ENCODE data around the gene SPPL2A.
"Not testable (repeated sequence)": the region's sequence is repeated elsewhere in the genome, so short reads cannot be mapped to it uniquely, and the experiment has no call there.

The SPPL2A gene, protein sequence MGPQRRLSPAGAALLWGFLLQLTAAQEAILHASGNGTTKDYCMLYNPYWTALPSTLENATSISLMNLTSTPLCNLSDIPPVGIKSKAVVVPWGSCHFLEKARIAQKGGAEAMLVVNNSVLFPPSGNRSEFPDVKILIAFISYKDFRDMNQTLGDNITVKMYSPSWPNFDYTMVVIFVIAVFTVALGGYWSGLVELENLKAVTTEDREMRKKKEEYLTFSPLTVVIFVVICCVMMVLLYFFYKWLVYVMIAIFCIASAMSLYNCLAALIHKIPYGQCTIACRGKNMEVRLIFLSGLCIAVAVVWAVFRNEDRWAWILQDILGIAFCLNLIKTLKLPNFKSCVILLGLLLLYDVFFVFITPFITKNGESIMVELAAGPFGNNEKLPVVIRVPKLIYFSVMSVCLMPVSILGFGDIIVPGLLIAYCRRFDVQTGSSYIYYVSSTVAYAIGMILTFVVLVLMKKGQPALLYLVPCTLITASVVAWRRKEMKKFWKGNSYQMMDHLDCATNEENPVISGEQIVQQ

GRCh38 chr15:50765195-50765967, at the start of gene SPPL2A:
Gene SPPL2A (minus strand): TSS chr15:50765706. CDS start chr15:50765533, 173 bp downstream.
- DNase-seq (ENCODE audit: low read depth): peak; percentile 69

DNA sequence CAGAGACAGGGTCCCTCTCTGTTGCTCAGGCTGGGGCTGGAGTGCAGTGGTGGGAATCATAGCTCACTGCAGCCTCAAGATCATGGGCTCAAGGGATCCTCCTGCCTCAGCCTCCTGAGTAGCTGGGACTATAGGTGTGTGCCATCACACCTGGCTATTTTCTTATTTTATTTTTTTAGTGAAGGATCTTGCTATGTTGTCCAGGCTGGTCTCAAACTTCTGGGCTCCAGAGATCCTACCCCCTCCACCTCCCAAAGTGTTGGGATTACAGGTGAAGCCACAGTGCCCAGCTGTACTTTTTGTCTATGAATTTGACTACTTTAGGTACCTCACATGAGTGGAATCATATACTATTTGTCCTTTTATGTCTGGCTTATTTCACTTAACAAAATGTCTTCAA, 49.1 kb upstream of the SPPL2A start:
- DNase-seq (ENCODE audit: low read depth): no peak

DNA sequence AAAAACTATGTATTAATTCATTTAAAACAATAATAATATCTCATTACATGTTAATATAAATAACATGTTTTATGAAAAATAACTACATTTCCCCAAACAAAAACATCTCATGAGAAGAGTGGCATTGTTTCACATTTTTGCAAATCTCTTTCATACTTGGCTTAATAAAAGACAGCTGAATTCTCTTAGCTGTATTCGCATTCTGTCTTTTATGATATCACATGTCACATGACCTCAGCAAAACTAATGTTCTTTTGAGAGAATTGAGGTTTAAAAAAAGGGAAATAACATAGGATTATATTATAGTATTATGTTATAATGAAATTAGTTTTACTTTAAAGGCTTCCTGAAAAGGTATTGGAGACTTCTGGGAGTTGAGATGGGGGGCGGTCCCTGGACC, 48.4 kb upstream of the SPPL2A start:
- no peak for DNase-seq (ENCODE audit: low read depth)

- DNase-seq (ENCODE audit: low read depth): no peak
Observed at GRCh38 chr15:50813089-50813488, 47.6 kb upstream of the SPPL2A start.

DNA sequence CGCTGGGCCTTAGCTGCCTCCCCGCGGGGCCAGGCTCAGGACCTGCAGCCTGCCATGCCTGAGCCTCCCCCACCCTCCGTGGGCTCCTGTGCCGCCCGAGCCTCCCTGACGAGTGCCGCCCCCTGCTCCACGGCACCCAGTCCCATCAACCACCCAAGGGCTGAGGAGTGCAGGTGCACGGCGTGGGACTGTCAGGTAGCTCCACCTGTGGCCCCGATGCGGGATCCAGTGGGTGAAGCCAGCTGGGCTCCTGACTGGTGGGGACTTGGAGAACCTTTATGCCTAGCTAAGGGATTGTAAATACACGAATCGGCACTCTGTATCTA, 46.6 kb upstream of the SPPL2A start:
- DNase-seq (ENCODE audit: low read depth): not testable (repeated sequence)

GRCh38 chr15:50811461-50812180, 46.1 kb upstream of the SPPL2A start:
- not testable (repeated sequence) for DNase-seq (ENCODE audit: low read depth)

DNA sequence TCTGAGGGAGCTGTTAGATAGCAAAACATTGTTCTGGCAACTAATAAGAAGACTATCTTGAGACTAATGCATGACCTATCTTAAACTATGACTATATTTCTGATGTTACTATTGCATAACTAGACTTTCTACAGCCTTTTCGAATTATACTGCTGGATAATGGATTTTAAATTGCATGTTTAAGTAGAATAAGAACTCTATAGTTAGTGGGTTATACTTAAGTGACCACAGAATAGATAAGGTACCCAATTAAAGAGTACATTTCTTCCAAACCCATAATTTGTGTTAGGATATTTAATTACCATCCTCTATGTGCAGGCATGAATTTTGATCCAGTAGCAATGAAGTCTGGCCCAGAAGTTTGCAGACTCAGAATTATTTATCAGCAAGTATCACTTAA, 44.6 kb upstream of the SPPL2A start:
- no peak for DNase-seq (ENCODE audit: low read depth)

- no peak for DNase-seq (ENCODE audit: low read depth)
Observed at GRCh38 chr15:50808728-50809127, 43.2 kb upstream of the SPPL2A start.

GRCh38 chr15:50803479-50804180, 38.1 kb upstream of the SPPL2A start:
- DNase-seq (ENCODE audit: low read depth): no peak

- DNase-seq (ENCODE audit: low read depth): no peak
Observed at GRCh38 chr15:50800715-50801114, 35.2 kb upstream of the SPPL2A start.

DNA sequence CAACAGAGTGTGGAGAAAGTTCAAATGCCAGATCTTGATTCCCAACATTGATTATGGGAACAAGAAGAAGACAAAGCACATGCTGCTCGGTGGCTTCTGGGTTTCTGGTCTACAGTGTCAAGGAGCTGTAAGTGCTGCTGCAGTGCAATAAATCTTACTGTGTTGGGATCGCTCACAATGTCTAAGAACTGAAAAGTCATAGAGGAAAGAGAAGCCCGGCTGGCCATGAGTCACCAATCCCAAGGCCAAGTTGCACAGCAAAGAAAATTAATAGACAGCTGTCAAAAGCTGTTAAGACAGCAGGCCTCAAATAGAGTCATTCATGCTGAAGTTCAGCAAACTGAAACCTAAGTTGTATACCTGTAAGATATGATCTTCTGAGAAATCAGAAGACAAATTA, 33.2 kb upstream of the SPPL2A start:
- DNase-seq (ENCODE audit: low read depth): no peak

GRCh38 chr15:50797926-50798325, 32.4 kb upstream of the SPPL2A start:
- no peak for DNase-seq (ENCODE audit: low read depth)

DNA sequence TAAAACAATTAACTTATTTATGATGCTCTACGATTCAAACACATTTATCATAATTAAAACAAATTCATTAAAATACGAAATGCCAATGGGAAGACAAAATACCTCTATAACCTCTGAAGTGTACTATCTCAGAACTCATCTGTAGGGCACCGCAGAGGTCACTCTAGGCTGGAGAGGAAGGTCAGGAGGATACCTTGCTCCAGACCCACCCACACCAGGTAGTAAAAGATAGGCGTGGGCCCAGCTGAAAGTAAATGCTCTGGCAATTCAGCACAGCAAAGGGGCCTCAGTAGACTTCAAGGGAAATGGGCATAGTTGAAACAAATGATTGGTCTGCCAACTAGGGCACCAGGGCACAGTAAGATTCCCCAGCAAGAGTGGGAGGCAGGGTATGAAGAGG, 26.0 kb upstream of the SPPL2A start:
- DNase-seq (ENCODE audit: low read depth): no peak

DNA sequence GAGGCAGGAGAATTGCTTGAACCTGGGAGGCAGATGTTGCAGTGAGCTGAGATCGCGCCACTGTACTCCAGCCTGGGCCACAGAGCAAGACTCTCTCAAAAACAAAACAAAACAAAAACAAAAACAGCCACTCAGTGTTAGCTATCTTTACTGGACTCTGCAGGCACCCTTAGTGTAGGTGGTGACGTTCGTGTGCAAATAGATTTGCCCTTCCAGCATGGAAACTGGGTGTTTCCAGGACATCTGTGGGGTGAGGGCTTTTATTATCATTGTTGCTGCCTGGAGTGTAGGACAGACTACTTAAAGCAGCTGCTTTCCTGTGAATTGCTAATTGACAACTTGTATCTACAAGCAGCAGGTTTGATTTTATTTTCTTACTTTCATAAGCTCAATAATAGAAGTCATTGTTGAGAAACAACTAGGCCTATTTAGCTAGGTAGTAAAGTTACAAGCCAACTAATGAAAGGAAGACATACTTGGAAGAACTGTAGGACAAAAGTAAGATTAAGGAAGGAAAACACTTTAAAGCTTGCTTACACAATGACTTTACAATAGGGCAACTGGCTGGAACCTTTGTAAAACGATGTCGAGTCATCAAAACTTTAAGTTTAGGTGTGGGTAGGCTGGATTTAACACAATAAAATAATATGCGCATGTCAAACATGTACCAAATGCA, 25.4 kb upstream of the SPPL2A start:
- DNase-seq (ENCODE audit: low read depth): no peak

DNA sequence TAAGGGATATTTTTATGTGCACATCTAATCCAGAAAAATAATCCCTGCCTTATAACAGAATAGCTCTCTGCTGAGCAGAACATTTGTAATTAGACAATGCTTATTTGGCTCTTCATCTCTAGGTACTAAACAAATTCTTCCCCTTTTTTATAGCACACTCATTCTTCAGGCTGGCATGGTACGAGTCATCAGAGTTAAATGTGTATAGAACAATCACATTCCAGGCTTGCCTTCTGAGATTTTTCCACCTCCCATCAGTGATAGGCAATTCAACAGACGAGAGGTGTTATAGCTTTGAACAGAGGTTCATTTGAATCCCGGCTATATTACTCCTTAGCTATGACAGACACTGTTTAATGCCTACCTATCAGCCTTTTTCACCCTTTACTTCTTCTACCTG, 21.4 kb upstream of the SPPL2A start:
- no peak for DNase-seq (ENCODE audit: low read depth)

DNA sequence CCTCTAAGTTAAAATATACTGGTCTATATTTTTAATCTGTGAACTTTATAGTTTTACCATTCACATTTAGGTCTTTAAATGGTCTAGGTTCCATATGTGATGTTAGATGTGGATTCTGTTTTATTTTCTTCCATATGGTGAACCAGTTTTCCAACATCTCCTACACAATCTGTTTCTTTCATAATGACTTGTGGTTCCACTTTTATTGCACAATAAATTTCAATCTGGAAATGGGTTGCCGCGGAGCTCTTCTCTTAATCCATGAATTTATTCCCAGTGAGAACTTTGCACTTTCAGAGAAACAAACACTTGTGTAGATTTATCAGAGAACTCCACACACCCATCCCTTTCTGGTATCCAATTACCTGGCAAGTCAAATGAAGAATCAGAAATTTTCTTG, 20.9 kb upstream of the SPPL2A start:
- DNase-seq (ENCODE audit: low read depth): no peak

DNA sequence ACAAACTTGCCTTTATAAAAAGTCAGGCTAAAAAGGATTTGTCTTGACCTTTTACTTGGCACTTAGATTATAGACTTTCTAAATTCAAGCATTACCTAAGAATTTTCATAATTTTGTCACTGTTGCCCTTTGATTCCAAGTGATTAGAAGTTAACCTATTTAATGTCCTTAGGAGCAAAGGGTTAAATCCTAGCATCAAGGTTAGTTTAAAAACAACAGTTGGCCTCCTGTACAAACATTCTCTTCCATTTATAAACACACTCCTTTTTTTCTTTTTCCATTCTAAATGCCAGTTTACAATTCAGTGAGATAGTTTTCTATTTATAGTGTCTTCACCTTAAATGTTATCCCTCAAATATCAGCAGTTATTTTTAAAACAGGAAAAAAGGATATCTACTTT, 18.4 kb upstream of the SPPL2A start:
- no peak for DNase-seq (ENCODE audit: low read depth)

GRCh38 chr15:50783411-50783810, 17.9 kb upstream of the SPPL2A start:
- DNase-seq (ENCODE audit: low read depth): no peak

DNA sequence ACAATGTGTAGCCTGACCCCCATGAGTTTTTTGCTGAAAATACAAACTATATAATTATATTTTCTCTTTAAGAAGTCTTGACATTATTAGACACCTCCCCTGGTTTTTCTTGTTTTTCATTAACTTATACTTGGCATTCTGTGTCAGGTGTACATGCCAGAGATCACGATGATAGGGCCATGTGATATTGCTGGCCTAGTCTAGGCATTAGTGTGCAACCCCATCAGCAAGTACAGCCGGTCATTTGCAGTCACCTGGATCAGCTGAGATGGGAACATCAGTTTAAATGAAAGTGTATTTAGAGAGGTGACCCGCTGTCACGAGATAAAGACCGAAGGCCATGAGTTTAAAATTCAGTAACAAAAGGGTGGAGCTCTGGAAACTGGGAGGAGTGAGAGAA, 12.6 kb upstream of the SPPL2A start:
- DNase-seq (ENCODE audit: low read depth): no peak

GRCh38 chr15:50777042-50777441, 11.5 kb upstream of the SPPL2A start:
- DNase-seq (ENCODE audit: low read depth): no peak

GRCh38 chr15:50774450-50774849, 8.9 kb upstream of the SPPL2A start:
- DNase-seq (ENCODE audit: low read depth): no peak

All from activated gamma-delta T cell treated with anti-CD3 and anti-CD28 coated beads, Interleukin-2, amount 50 U/mL, for 16 hours (primary cell).